Esophagus squamous epithelium (tissue), 5 donors: ENCODE results near the gene SSB. TPM values are rescaled to one million over a fixed set of nuclear protein-coding genes. Genes with fewer than 3 reads are reported as not detected.

Experiments
- DNase-seq: peaks from one replicate; lab custom pipeline; 2025; lab: John Stamatoyannopoulos, UW
- H3K27ac ChIP-seq, 4 donors: fragments of 200-600 bp; sonication (generic); one replicate each; pipeline ENCODE4 v1.5.1; 2016 to 2019; ENCODE audit warnings: mild to moderate bottlenecking in 1 of 4
- H3K27me3 ChIP-seq, 4 donors: fragments of 200-600 bp; sonication (generic); 1 replicate in 3 of 4; 2 replicates in 1 of 4; pipeline versions ENCODE4 v1.5.1 to v1.6.0; 2017 to 2021; ENCODE audit warnings: antibody characterized with exemption in 1 of 4
- H3K36me3 ChIP-seq, 3 donors: fragments of 200-600 bp; sonication (generic); one replicate each; pipeline ENCODE4 v1.5.1; 2016 to 2019
- H3K4me1 ChIP-seq, 3 donors: fragments of 200-600 bp; sonication (generic); one replicate each; pipeline ENCODE4 v1.5.1; 2017 to 2019
- H3K4me3 ChIP-seq, 4 donors: fragments of 200-600 bp; sonication (generic); 1 replicate in 3 of 4; 2 replicates in 1 of 4; pipeline ENCODE4 v1.5.1; 2016 to 2019; ENCODE audit warnings: mild to moderate bottlenecking in 2 of 4, moderate library complexity in 1 of 4
- H3K9me3 ChIP-seq, 3 donors: fragments of 200-600 bp; sonication (generic); one replicate each; pipeline ENCODE4 v1.5.1; 2016 to 2019
- POLR2A ChIP-seq, 4 donors: fragments of 450-650 bp; IDR thresholded peaks; one replicate each; pipeline ENCODE4 v1.6.1; 2017; ENCODE audit warnings: antibody characterized with exemption in 4 of 4, mild to moderate bottlenecking in 4 of 4, moderate library complexity in 3 of 4
- WGBS, 2 donors: methylation state at CpG; one replicate each; pipeline ENCODE4 v1.1.5; 2018; 5-methylcytosine and 5-hydroxymethylcytosine counted together
- intact Hi-C: fragments of 100-400 bp; cut with DNase I; formaldehyde crosslinking; loops from one replicate; pipeline ENCODE4 v1.15.0; 2022
- total RNA-seq, 4 donors: library from RNA; depleted of rRNA; stranded (reverse); fragments of >200 nt; gene quantifications; one replicate each; pipeline ENCODE4 v1.1.0, GENCODE V29; 2016
- TF ChIP-seq, protein P1 (sequence below), 6 experiments: fragments of 450-650 bp in 4 of 6; fragments of 200-600 bp in 2 of 6; sonication (generic) in 2 of 6; IDR thresholded peaks; one replicate each; pipeline ENCODE4 v1.5.1; 2016 to 2019; ENCODE audit warnings: antibody characterized with exemption in 6 of 6, mild to moderate bottlenecking in 4 of 6, moderate library complexity in 4 of 6
- donor health status: DM: yes; HTN: yes; CAD: no.

SSB gene
- total RNA-seq, 4 donors from 2014 or later, result 36.2 to 82.6 (median 50.6) TPM

DNA sequence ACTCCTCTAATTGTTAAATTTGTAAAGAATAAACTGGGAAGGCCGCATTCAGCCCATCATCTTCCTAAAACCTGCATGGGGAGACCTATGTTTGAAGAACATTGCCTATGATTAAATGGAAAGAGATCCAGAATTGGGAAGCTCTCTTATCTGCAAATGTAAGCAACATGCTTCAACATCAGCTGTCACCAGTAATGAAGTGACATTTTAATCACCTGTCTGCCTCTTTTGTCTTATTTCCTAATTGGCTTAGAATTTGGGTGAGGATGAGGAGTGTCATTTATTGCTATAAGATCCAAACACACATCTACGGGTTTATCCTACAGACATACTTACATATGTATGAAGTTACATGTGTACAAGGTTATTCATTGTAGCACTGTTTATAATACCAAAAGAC is 26.0 kb upstream of the SSB start:
- no peak for DNase-seq

DNA sequence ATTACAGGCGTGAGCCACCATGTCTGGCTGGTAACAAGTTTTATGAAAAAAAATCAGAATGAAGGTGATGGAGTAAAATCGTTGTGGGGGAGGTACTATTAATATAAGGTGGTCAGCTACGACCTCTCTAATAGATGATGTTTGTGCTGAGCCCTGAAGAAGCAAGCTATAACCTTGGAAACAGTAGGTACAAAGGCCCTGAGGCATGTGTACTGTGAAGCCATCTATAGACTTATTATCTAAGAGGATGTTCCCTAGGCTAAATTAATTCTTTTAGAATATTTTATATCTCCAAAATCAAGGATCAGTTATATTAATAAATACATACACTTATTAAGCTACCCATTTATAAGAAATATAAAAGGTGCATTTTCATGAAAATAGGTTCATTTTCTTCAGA is 23.3 kb upstream of the SSB start:
- TF ChIP-seq, protein P1, sequence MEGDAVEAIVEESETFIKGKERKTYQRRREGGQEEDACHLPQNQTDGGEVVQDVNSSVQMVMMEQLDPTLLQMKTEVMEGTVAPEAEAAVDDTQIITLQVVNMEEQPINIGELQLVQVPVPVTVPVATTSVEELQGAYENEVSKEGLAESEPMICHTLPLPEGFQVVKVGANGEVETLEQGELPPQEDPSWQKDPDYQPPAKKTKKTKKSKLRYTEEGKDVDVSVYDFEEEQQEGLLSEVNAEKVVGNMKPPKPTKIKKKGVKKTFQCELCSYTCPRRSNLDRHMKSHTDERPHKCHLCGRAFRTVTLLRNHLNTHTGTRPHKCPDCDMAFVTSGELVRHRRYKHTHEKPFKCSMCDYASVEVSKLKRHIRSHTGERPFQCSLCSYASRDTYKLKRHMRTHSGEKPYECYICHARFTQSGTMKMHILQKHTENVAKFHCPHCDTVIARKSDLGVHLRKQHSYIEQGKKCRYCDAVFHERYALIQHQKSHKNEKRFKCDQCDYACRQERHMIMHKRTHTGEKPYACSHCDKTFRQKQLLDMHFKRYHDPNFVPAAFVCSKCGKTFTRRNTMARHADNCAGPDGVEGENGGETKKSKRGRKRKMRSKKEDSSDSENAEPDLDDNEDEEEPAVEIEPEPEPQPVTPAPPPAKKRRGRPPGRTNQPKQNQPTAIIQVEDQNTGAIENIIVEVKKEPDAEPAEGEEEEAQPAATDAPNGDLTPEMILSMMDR (IDR thresholded peaks at IDR 0.05), result no peak
- no peak for TF ChIP-seq POLR2A (IDR thresholded peaks at IDR 0.05)
- H3K9me3 ChIP-seq, result no peaks in the 10 kb centered on the region
- H3K36me3 ChIP-seq, result no peaks in the 10 kb centered on the region
- H3K4me1 ChIP-seq, result peaks cover 0 to 6% (median 0%) of the 10 kb centered on the region in 3 donors
- no peak for DNase-seq
- 78 to 84% methylated on average over 3 of the region's 3 CpGs for WGBS, 2 donors
- no peak overlapping the region for H3K4me3 ChIP-seq
- peak overlapping the region in 1 of 4 donors; percentile 32 for H3K27ac ChIP-seq
- intact Hi-C loops, result no loop called here
- no peaks in the 10 kb centered on the region for H3K27me3 ChIP-seq

More for the DNA sequence above, 26.0 kb upstream of the SSB start:
- intact Hi-C loops, result no loop called here
- Histone ChIP-seq H3K27me3 (peaks cover 0 to 16% (median 5%) of the 10 kb centered on the region in 4 donors), H3K9me3 (no peaks in the 10 kb centered on the region), H3K4me3 (no peak overlapping the region), H3K4me1 (peaks cover 0 to 20% (median under 1%) of the 10 kb centered on the region in 3 donors), H3K36me3 (no peaks in the 10 kb centered on the region), H3K27ac (no peak overlapping the region)
- TF ChIP-seq POLR2A (IDR thresholded peaks at IDR 0.05), result no peak
- TF ChIP-seq, protein P1 (IDR thresholded peaks at IDR 0.05), result no peak
- WGBS, 2 donors, result 79 to 81% methylated on average over 2 of the region's 2 CpGs

GRCh38 chr2:169775765-169776164 is 22.9 kb upstream of the SSB start:
- TF ChIP-seq POLR2A (IDR thresholded peaks at IDR 0.05), result no peak
- TF ChIP-seq, protein P1 (IDR thresholded peaks at IDR 0.05), result no peak

DNA sequence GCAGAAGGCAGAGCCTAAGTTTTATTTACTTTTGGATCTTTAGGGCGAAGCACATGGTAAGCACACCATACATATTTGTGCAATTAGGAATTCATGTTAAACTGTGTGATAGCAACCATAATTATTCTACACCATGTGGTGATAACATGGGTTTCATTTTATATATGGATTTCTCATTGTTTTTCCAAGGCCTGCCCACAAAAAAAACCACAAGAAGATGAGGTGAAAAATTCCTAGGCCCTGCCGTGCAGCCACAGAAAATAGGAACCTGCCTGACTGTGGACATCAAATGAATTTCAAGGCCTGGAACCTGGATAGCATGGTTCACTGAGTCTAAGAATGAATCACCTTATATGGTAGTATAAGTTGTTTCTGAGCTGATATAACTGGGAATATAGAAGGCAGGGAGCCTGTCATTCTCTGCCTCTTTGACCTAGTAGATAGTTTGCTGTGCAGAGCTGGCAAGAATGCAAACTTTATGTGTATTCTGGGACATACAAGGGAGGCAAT is 22.4 kb upstream of the SSB start:
- intact Hi-C loops, result no loop called here
- Histone ChIP-seq H3K27ac (no peak overlapping the region), H3K36me3 (no peaks in the 10 kb centered on the region), H3K9me3 (no peaks in the 10 kb centered on the region), H3K4me3 (no peak overlapping the region), H3K4me1 (peaks cover 0 to 6% (median 0%) of the 10 kb centered on the region in 3 donors), H3K27me3 (no peaks in the 10 kb centered on the region)
- TF ChIP-seq, protein P1 (IDR thresholded peaks at IDR 0.05), result no peak
- TF ChIP-seq POLR2A (IDR thresholded peaks at IDR 0.05), result no peak
- no peak for DNase-seq
- WGBS, 2 donors, result 63 to 64% methylated on average over 2 of the region's 2 CpGs

More at GRCh38 chr2:169775765-169776164, 22.9 kb upstream of the SSB start:
- Histone ChIP-seq H3K4me3 (no peak overlapping the region), H3K27ac (peak overlapping the region in 1 of 4 donors; percentile 32), H3K36me3 (no peaks in the 10 kb centered on the region), H3K4me1 (peaks cover 0 to 6% (median 0%) of the 10 kb centered on the region in 3 donors), H3K27me3 (no peaks in the 10 kb centered on the region), H3K9me3 (no peaks in the 10 kb centered on the region)
- intact Hi-C loops, result no loop called here
- 25 to 36% methylated on average over 2 of the region's 2 CpGs for WGBS, 2 donors
- DNase-seq, result no peak

- Histone ChIP-seq H3K4me1 (peaks cover 0 to 6% (median 0%) of the 10 kb centered on the region in 3 donors), H3K27me3 (no peaks in the 10 kb centered on the region), H3K9me3 (no peaks in the 10 kb centered on the region), H3K27ac (no peak overlapping the region), H3K4me3 (no peak overlapping the region), H3K36me3 (no peaks in the 10 kb centered on the region)
- intact Hi-C loops, result no loop called here
- 81 to 95% methylated on average over 3 of the region's 3 CpGs for WGBS, 2 donors
- no peak for TF ChIP-seq POLR2A (IDR thresholded peaks at IDR 0.05)
- TF ChIP-seq, protein P1 (IDR thresholded peaks at IDR 0.05), result no peak
- no peak for DNase-seq
Measured at GRCh38 chr2:169778446-169778845, 20.2 kb upstream of the SSB start.
